ENCODE data around the gene FANCF.

Gene FANCF

DNA sequence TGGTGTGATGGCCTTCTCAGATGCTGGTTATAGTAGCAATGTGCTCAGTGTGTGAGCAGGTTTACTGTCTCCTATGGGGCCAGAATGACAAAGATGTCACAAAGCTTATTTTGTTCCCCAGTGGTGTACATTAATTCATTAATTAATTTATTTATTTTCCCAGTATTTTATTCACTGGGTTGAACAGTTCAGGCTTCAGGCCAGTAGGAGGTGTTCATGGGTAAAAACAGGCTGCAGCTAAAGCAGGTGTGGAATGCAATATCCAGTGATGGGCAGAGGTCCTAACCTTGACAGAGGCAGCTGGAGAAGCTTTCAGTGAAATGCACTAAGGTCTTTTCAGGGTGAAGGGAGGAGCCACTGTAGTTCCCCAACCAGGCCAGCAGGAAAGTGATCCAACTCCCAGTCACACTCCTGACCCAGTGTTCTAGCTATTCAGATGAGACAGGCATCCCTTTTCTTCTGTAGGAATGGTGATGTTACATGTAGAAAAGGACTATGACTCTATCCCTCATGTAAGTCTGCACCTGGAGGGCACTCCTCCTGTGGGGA, 7.8 kb upstream of the FANCF start:
- intact Hi-C loops (cut with DNase I), result no loop called here
- DNase-seq, result no peak

DNA sequence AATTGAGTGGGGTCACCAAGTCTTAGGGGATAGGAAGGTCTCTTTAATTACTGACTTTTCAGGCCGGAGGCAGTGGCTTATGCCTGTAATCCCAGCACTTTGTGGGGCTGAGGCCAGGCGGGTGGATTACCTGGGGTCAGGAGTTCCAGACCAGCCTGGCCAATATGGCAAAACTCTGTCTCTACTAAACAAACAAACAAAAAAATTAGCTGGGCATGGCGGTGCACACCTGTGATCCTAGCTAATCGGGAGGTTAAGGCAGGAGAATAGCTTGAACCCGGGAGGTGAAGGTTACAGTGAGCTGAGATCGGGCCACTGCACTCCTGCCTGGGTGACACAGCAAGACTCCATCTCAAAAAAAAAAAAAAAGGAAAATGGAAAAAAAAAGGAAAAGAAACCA, 1.8 kb upstream of the FANCF start:
- intact Hi-C loops (cut with DNase I), result no loop called here
- DNase-seq, result no peak

DNA sequence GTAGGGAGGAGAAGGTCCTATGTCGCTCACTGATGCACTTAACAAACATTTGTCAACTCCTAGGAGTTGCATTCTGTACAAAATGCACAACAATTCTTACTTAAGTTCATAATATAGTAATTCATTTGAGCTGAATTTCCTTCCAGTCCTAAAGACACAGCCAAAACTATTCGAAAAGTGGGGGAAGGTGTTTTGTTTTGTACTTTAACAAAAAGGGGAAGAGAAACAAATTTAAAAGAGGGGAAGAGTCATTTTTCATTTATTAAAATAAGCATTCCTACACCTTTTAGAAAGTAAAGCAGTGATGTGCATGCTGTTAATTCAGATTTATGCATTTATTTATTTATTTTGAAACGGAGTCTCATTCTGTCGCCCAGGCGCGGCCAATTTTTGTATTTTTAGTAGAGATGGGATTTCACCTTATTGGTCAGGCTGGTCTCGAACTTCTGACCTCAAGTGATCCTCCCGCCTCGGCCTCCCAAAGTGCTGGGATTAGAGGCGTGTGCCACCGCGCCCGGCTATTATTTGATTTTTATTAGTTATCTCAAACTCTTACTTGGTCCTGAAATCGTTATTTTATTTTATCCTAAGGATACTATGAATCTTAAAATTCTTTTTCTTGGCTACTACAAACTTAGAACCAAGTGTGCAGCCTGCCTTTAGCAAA, 1.1 kb upstream of the FANCF start:
- no peak for DNase-seq
- intact Hi-C loops (cut with DNase I), result no loop called here

- DNase-seq, result peak; percentile 52 to 92 (median 77)
- intact Hi-C loops (cut with DNase I), result no loop called here
Observed at GRCh38 chr11:22624742-22625447, 728 bp downstream of the FANCF start.

- intact Hi-C loops (cut with DNase I), result no loop called here
- DNase-seq, result no peak
Observed at GRCh38 chr11:22617868-22618267, 7.8 kb downstream of the FANCF start.

- DNase-seq, result no peak
- intact Hi-C loops (cut with DNase I), result no loop called here
Observed at GRCh38 chr11:22603933-22604332, 21.7 kb downstream of the FANCF start.

DNA sequence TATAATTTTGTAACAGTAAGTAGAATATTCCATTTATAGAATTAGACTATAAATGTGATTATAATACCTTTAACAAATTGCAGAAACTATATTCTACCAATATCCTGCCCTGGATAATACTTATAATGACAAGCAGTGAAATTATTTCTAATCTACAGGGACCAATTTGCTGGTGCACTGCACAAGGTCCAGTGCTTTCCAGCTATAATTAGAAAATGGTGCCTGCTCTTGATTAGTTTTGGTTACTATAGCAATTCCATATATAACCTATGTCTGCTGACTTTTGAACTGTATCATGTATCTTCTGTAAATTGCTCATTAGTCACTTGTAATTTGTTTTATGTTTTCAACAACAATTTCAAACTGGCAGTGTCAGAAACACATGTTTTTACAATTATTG, 23.1 kb downstream of the FANCF start:
- no peak for DNase-seq
- intact Hi-C loops (cut with DNase I), result no loop called here

- no peak for DNase-seq
- intact Hi-C loops (cut with DNase I), result no loop called here
Observed at GRCh38 chr11:22599458-22599857, 26.2 kb downstream of the FANCF start.

DNA sequence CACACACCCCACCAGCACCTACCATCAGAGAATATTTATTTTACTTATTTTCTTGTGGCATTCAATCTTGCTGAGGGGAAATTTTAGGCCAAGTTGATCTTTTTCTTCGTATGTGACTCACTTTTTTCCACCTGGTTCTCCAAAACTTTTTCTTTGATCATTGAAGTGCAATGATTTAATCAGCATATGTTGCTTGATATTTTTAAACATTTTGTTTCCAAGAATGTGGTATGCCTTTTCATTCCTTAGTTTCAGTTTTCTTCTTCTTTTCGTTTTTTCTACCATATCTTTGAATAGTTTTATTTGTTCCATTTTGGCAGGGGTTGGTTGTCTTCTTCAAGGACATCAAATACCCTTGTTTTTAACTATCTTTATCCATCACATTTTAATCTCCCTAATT, 28.6 kb downstream of the FANCF start:
- intact Hi-C loops (cut with DNase I), result no loop called here
- no peak for DNase-seq

GRCh38 chr11:22584976-22585375, 40.6 kb downstream of the FANCF start:
- DNase-seq, result no peak
- intact Hi-C loops (cut with DNase I), result no loop called here

DNA sequence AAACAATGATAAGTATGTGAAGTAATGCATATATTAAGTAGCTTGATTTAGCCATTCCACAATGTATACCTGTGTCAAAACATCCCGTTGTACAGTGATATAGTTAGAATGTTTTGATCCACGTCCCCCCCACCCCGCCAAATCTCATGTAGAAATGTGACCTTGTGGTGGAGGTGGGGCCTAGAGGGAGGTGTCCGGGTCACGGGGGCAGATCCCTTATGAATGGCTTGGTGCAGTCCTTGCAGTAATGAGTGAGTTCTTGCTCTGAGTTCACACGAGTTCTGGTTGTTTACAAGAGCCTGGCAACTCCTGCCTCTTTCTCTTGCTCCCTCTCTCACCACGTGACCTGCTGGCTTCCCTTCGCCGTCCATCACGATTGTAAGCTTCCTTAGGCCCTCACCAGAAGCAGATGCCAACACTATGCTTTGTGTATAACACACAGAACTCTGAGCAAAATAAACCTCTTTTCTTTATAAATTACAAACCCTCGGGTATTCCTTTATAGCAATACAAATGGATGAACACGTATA, 41.6 kb downstream of the FANCF start:
- intact Hi-C loops (cut with DNase I), result no loop called here
- no peak for DNase-seq

- no peak for DNase-seq
- intact Hi-C loops (cut with DNase I), result no loop called here
Observed at GRCh38 chr11:22582151-22582410, 43.5 kb downstream of the FANCF start.

DNA sequence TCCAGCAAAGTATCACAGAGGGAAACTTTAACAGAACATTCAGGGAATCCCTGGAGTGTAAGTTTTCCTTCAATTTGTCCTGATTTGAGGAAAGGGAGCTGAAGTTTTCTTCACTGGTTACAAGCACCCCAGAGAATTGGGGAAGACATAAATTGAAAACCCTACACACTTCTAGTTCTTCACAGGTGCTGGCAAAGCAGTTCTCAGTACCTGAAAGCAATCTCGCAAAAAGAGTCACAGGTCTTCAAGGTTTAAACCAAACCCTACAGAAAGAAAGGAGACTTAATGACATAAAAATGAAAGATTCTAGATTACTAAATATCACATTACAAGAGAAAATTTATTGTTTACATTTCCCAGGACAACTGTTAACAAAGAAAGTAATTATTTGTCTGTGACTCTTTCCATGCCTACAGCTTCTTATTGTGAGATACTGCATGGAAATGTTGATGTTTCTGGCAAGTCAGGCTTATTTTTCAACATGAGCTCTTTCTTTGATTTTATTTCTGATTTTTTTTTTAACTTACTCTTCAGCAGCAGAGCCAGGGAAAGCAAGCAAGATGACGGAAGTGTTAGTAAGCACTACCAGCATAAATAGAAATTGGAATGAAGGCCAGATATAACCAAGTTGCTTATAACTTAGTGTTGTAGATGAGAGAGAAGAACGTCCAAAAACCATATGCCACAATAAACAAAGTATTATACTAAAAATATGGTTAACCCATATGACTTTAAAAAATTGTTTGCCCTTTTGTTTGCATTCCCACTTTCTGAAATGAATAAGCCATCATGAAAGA, 44.1 kb downstream of the FANCF start:
- DNase-seq, result no peak
- intact Hi-C loops (cut with DNase I), result no loop called here

DNA sequence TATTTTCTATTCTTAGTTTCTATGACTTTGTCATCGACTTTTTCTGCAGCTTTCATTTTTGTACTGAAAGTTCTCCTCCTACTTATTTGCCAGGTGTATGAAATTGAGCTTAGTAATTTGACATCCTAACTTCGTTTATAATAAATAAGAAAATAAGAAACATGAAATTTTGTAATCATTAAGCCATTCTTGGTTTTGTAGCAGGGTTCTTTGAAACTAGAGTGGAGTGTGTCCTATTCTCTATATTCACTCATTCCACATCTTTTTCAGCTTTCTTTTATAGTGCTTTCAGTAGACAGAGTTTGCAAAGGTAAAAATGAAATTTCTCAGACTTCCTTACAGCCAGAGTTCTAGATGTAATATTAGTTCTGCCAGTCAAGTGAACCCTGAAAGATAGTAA, 47.8 kb downstream of the FANCF start:
- DNase-seq, result no peak
- intact Hi-C loops (cut with DNase I), result no loop called here
